GM06990 (cell line): ENCODE results near the gene RPL18A.

Experiments
- DNase-seq: peaks from one replicate; pipeline ENCODE4 v3.0.0-alpha.2; 2011; ENCODE audit not compliant: insufficient read length; ENCODE audit errors: extremely low read depth
- H3K27me3 ChIP-seq: replicated peaks from 2 replicates; pipeline ENCODE4 v1.6.0; 2011; ENCODE audit warnings: low read length; ENCODE audit not compliant: control insufficient read depth, insufficient read depth
- H3K36me3 ChIP-seq: 2 replicates; pipeline ENCODE4 v1.5.1; 2011; ENCODE audit warnings: low read length; ENCODE audit not compliant: control insufficient read depth, insufficient read depth
- H3K4me3 ChIP-seq: replicated peaks from 2 replicates; pipeline ENCODE4 v1.5.1; 2011; ENCODE audit warnings: low read depth, mild to moderate bottlenecking, control low read depth, low read length
- TF ChIP-seq, protein P1 (sequence below): IDR thresholded peaks from 2 replicates; pipeline ENCODE4 v1.5.1; 2011; ENCODE audit warnings: low read length, control low read depth, mild to moderate bottlenecking, inconsistent platforms; ENCODE audit not compliant: insufficient read depth, poor library complexity, severe bottlenecking

RPL18A gene

DNA sequence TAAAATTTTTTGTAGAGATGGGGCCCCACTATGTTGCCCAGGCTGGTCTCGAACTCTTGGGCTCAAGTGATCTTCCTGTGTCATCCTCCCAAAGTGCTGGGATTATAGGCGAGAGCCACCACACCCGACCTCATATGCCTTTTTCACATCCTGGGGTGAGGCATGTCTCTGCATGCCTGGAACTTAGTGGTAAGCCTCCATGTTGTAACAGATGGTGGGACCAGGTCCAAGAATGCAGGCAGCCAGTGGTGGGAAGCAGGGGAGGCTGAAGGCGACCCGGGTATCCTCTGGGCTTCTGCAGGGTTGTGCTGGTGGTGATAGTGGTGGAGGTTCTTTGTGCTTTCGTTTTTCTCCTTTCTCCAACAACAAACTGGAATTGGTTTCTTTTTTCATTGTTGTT lies 43.0 kb downstream of the RPL18A start:
- no peak overlapping the region for H3K4me3 ChIP-seq
- no peaks in the 10 kb centered on the region for H3K36me3 ChIP-seq
- TF ChIP-seq, protein P1, sequence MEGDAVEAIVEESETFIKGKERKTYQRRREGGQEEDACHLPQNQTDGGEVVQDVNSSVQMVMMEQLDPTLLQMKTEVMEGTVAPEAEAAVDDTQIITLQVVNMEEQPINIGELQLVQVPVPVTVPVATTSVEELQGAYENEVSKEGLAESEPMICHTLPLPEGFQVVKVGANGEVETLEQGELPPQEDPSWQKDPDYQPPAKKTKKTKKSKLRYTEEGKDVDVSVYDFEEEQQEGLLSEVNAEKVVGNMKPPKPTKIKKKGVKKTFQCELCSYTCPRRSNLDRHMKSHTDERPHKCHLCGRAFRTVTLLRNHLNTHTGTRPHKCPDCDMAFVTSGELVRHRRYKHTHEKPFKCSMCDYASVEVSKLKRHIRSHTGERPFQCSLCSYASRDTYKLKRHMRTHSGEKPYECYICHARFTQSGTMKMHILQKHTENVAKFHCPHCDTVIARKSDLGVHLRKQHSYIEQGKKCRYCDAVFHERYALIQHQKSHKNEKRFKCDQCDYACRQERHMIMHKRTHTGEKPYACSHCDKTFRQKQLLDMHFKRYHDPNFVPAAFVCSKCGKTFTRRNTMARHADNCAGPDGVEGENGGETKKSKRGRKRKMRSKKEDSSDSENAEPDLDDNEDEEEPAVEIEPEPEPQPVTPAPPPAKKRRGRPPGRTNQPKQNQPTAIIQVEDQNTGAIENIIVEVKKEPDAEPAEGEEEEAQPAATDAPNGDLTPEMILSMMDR = no peak
- no peak for DNase-seq
- no peaks in the 10 kb centered on the region for H3K27me3 ChIP-seq

DNA sequence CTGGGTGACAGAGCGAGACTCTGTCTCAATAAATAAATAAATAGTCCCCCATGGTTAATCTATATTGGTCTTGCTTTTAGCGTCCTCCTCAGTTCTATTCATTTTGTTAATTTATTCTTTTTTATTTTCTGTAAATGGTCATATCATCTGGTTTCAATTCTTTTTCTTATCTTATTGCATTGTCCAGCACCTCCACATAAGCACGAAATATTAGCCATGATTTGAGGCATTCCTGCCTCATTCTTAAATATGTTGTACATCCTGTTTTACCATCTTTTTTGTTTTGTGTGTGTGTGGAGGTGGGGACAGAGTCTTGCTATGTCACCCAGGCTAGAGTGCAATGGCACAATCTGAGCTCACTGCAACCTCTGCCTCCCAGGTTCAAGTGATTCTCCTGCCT lies 48.5 kb downstream of the RPL18A start:
- H3K36me3 ChIP-seq = no peaks in the 10 kb centered on the region
- DNase-seq = no peak
- no peaks in the 10 kb centered on the region for H3K27me3 ChIP-seq
- H3K4me3 ChIP-seq = no peak overlapping the region
- TF ChIP-seq, protein P1 = no peak

DNA sequence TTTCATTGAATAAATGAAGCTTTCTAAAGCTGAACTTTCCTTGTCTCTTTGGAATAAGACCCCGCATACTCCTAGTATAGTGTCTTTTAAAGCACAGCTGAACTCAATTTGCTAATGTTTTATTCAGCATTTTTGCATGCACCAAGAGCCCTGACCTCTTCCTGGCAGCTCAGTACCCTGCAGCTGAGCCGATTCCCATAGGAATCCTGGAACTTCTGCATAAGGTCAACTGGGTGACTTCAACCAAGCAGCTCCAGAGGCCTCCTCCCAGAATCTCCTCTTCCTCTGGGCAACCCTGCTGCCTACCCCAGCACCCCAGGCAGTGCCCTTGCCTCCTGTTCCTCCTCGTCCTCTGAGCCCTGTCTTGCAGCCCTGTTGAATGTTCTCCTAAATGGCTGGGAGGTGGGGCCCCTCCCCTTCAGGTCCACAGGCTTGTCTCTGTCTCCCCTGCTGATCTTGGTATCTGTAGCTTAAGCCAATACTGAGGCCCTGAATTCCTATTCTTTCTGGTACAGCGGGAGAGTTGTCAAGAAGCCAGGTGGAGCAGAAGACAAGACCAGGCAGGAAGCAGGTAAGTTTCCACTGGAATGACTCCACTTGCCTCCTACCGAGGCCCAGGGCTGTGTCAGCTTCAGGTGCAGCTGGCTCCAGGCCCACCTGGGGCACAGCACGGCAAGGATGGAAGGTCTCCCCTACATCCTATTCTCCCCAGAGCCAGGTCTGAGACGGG lies 49.5 kb downstream of the RPL18A start:
- no peaks in the 10 kb centered on the region for H3K27me3 ChIP-seq
- TF ChIP-seq, protein P1 = no peak
- H3K4me3 ChIP-seq = no peak overlapping the region
- DNase-seq = no peak
- H3K36me3 ChIP-seq = no peaks in the 10 kb centered on the region

DNA sequence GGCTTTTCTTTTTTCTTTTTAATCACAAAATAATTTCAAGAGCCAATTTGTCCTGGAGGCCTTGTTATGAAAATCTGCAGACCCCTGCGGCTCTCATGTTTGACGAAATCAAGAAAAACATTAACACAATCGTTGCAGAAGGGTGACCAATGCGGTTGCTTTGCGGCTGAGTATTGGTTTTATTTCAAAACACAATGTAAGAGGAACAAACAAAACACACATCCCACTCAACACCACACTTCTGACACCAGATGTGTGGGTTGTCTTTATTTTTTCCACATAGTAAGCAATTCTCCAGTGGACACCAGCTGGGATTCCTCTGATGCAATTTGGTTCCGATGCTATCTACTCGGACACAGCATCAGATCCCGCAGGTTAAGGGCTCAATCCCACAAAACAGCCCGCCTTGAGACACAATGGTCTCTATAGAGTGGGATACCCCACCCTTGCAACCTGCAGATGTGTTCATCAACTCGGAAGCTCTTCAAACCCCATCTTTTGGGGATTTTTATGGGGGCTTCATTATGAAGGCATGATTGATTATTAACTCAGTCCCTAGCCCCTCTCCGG lies 51.2 kb downstream of the RPL18A start:
- H3K36me3 ChIP-seq = no peaks in the 10 kb centered on the region
- TF ChIP-seq, protein P1 = no peak
- no peak overlapping the region for H3K4me3 ChIP-seq
- no peaks in the 10 kb centered on the region for H3K27me3 ChIP-seq
- no peak for DNase-seq
